EH (cell line): ENCODE results near the gene SELENON.

Experiments used
- DNase-seq: peaks from one replicate; pipeline ENCODE4 v3.0.0-alpha.2; 2015; ENCODE audit warnings: low read depth

Gene SELENON

DNA sequence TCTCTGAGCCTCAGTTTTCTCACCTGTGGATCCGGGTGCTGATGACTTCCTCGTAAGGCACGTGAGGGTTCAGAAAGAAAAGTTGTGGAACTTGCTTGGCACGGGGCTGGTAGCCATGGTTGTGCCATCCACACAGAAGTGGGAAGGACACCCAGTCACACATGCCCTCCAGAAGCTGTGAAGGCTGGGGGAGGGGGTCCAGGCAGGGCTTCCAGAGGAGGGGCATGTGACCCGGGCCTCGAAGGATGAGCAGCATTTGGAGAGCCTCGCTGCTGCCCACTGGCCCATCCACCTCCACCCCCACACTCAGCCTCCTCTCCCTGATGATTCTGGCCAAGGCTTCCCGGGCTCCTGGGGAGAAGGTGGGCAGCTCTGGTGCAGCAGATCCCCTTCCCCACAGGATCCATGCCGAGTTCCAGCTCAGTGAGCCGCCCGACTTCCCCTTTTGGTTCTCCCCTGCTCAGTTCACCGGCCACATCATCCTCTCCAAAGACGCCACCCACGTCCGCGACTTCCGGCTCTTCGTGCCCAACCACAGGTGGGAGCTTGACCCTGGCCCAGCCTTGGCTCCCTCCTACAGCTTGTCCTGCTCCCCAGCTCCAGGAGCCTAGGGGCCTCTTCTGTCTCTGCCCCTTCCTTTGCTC, 9.4 kb downstream of the SELENON start:
- DNase-seq: no peak

DNA sequence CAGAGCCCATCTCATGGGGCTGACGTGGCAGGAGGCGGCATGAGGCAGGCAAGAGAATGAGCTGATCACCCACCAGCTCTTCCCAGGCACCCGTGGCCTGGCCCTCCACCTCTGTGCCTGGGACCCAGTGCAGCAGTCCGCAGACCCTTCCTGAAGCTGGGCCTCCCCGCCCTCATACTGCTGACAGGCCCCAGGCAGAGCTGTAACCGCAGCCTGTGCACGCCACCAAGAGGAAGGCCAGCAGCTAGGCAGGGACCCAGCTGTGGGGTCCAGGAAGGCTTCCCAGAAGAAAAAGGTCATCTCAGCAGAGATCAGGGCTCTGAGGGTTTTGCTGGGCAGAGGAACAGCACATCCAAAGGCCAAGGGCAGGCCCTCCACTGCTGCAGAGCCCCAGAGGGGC, 9.9 kb downstream of the SELENON start:
- no peak for DNase-seq

DNA sequence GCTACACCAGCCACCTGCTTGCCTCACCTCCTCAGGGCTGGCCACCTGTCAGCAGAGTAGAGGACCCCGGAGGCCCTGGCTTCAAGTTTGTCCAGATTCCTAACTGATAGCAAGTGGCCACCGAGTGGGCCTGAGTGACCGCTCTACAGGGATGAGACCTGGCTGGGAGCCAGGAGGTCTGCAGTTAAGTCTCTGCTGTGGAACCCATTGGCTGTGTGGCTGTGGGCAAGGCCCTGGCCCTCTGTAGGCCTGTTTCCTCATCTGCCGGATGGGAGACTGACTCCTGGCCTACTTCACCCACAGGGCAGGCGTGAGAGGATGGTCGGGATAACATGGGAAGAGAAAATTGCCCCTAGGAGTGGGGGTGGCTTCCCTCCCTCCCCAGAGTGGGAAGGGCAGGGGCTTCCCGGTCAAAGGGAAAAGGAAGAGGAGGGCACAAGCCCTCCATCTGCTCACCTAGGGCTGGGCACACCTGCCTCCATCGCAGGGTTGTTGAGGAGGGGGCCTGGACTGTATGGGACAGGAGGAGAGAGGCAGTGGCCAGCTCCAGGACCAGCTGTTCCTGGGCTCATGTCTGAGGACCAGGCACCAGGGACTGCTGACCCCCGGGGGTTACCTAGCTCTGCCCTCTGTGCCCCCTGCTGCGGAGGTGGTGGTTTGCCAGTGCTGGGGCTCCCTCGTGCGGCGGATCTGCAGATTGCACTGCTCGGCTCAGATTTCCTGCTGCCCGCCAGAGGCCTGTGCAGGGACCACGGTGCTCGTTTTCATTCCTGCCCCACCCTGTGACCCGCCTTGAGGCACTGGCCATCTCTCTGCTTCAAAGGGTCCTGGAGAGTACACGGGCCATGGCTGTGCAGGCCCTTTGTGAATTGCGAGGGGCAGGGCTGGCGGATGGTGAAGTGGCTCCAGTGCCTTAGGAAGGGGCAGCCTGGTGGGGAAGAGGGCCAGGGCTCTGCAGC, 10.6 kb downstream of the SELENON start:
- peak; percentile 59 for DNase-seq

DNA sequence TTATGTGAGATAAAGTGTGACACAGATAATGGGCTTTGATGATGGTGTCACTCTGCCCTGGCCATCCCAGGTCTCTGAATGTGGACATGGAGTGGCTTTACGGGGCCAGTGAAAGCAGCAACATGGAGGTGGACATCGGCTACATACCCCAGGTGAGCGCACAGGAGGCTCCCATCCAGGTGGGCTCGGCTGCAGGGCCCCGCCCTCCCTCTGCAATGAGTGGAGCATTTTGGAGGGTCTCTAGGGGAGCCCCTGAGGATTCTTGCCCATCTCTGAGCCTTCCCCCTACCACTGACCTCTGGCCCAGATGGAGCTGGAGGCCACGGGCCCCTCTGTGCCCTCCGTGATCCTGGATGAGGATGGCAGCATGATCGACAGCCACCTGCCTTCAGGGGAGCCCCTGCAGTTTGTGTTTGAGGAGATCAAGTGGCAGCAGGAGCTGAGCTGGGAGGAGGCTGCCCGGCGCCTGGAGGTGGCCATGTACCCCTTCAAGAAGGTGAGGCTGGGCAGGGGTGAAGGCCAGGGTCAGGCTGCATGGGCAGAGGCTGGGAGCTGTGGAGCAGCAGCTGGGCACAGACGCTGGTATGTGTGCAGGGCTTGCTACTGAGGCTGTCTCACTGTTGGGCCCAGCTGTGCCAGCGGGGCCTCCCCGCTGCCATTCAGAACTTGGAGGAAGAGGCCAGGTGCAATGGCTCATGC, 11.5 kb downstream of the SELENON start:
- DNase-seq: no peak

DNA sequence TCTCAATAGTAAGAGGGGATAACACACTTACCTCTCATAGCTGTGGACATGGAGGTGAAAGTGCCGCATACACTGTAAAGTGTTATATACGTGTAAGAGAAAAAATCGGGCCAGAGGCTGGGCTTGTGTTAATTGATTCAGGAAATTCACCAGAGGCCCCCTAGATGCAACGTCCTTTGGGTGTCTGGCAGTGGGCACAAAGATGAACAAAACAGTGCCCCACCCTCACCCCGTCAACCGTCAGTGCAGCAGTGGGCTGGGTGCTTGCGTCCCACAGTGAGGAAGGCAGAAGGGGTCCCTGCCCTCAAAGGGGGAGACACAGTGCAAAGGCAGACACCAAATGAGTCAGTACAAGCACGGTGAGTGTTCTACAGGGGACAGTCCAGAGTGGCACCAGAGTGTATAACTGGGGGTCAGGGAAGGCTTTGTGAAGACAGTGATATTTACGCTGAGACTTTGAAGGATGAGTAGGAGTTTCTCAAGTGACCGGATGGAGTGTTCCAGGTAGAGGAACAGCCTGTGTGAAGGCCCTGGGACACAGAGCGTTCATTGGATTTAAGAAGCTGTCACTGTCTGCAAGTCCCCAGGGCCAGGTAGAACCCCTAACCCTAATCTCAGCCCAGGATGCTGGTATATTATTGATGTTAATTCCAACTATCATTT, 13.2 kb downstream of the SELENON start:
- no peak for DNase-seq

DNA sequence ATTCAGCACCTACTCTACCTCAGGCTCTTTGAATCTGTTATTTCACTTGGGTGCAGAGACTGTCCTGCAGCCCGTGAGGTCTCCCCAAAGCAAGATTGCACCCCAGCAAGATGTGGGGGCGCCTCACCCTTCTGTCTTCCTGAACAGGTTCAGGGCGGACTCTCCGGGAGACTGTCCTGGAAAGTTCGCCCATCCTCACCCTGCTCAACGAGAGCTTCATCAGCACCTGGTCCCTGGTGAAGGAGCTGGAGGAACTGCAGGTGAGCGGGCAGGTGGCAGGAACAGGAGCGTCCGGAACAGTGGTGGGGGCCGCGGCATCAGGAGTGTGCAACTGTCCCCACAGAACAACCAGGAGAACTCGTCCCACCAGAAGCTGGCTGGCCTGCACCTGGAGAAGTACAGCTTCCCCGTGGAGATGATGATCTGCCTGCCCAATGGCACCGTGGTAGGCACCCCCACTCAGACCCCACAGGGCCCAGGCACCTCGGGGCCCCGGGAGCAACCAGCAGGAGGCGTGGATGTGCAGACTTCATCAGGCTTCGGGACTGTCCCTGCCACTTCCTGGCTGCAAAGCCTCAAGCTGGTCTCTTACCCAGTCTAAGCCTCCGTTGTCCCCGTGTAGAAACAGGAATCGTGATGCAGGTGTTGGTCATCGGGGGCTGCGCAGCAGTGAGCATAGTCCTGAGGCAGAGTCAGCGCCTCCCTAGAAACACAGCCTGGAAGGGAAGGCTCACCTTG, 13.9 kb downstream of the SELENON start:
- no peak for DNase-seq

DNA sequence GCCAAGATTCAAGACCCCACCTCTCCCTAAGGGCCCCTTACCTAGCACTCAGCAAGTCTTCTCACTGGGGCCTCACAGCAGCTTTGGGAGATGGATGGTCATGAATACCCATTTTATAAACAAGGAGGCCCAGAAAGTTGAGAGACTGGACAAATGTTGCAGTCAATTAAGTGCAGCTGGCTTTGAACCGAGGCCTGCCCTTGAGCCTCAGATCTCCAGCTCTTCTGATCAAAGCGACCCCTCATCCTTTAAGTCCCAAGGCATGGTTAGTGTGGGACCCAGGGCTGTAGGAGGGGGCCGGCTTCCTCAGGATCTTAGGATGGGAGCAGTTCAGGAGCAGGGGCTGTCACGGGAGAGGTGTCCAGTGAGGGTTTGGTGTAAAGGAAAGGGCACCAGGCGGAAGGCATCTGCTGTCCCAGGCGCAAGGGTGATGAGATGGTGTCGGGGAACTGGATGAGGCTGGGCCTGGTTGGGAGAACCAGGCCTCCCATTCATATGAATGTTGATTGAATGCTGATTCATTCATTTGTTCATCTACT, 14.6 kb downstream of the SELENON start:
- no peak for DNase-seq

DNA sequence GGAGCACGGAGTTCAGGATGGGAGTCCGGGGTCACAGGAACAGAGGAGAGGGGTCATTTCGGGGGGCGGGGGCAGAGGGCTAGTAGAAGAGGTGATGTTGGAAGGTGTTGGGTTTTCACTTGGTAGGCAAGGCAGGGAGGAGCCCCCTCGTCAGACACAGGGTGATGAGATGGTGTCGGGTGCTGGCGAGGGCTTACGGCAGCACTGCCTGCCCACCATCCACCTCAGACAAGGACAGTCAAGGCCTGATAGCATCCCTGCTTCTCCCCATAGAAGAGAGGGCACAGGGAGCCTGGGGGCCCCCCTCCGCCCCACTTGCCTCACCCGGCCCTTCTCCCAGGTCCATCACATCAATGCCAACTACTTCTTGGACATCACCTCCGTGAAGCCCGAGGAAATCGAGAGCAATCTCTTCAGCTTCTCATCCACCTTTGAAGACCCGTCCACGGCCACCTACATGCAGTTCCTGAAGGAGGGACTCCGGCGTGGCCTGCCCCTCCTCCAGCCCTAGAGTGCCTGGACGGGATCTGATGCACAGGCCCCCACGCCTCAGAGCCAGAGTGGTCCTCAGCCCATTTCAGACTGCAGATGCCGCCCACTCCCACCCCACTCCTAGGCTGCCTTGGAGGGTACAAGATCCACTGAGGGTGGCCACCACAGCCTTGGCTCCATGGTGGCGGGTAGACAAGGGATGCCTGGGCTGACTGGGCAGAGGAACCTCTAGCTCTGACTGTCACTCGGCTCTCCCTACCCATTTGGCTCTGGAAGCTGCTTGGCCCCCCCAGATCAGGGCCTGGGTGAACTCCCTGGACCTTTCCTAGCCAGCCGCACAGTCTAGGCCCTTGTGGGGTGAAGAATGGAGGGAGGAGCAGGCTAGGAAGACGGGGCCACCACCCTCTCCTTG, 15.5 kb downstream of the SELENON start:
- DNase-seq: no peak

DNA sequence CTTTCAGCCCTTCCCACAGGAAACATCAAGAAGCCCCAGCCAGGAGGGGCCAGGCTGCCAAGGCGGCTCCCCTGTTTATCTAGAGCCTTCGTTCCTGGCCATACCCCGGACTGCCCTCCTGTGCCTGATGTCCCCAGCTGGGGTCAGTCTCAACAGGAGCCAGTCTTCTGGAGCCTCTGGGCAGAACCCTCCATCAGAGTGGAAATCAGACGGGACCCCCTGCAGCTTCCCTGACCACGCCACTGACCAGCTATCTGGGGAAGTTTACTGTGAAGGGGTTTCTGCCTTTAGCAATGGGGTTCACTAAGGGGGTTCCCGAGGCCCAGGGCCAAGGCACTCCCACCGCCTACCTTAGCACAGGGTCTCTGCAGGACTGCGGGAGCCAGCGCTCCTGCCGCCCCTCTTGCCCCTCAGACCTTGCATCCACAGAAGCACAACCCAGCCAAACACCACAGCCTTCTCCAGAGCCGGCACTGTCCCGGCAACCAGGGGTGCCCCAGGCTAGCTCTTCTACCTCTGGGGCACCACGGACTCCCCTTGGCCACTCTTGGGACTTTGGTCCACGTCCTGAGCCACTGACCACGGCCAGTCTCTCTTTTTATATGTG, 16.2 kb downstream of the SELENON start:
- DNase-seq: no peak

DNA sequence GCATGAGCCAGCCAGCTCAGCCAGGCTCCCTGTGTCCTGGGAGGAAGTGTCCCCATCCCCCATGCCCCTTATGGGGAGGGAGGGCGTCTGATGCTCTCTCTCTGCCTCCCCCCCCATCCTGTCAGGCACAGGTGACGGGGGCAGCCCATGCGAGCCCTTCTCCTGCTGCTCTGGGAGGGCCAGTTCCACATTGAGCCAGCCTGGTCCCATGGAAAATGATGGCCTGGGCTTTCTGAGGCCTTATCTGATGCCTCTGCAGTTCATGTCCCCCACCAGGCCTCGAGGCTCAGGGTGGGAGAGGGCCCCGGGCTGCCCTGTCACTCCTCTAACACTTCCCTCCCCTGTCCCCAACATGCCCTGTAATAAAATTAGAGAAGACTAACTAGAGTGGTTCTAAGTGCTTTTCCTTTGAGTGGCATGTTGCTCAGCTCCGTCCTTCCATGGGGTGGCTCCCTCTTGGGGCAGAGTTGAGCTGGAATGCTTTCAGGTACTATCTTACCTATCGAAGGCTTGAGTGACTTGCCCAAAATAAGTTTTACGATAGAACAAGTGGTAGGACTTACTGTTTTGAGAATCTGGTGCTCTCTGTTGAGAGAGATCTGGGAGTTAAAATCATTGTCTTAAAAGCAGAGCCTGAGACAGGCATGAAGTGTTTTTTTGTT, 18.0 kb downstream of the SELENON start:
- no peak for DNase-seq

DNA sequence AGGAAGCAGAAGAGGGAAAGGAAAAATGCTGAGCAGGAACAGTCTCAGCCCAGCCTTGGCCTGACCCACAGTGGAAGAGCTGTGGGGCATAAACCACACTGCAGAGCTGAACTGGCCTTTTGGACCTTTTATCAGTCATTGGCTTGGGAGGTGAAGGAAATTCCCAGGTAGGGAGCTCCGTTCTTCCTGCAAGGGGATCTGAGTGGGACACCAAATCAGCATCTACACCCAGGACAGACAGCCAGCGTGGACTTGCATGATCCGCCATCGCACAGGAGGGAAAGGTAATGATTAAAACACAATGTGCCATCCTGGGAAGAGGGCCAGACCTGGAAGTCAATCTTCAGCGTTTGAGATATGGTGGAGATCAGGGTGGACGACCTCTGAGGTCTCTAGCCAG, 18.6 kb downstream of the SELENON start:
- DNase-seq: no peak

DNA sequence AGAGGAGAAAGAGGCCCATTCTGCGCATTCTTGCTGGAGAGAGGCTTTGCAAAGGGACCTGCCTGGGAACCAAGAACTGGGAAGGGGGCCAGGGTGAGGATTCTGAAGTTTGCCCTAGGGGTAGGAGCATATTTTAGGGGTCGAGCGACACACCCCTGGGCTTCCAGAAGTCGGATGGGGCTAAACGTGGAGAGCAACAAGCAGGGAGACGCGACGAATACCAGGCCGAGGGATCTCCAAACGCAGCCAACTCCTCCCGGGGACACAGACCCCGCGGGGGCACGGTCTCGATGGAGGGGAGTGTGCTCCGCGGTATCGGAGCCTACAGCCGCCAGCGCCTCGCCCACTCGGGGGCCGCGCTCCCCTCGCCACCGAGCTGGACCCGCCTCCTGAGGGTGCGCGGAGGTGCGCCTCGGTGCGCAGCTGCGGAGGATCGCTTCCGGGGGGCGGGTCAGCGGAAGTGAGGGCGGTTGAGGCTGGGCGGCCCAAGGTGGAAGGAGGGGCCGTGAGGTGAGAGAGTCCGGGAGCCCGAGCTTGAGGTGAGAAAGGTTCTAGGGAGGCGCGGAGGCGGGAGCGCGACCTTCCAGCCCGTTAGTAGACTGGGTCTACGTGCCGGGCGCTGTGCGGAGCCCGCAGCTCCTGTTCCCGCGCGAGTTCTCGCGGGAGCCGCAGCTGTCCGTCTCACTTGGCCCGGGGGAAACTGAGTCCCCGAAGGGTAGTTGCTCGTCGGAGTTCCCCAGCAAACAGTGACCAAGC, 19.7 kb downstream of the SELENON start, which contains the start of gene MTFR1L:
Gene MTFR1L (plus strand): TSS at position 464 of the 756 bp plus-strand sequence. CDS start 3,151 bp downstream, outside the sequence.
- DNase-seq: peak; percentile 77

DNA sequence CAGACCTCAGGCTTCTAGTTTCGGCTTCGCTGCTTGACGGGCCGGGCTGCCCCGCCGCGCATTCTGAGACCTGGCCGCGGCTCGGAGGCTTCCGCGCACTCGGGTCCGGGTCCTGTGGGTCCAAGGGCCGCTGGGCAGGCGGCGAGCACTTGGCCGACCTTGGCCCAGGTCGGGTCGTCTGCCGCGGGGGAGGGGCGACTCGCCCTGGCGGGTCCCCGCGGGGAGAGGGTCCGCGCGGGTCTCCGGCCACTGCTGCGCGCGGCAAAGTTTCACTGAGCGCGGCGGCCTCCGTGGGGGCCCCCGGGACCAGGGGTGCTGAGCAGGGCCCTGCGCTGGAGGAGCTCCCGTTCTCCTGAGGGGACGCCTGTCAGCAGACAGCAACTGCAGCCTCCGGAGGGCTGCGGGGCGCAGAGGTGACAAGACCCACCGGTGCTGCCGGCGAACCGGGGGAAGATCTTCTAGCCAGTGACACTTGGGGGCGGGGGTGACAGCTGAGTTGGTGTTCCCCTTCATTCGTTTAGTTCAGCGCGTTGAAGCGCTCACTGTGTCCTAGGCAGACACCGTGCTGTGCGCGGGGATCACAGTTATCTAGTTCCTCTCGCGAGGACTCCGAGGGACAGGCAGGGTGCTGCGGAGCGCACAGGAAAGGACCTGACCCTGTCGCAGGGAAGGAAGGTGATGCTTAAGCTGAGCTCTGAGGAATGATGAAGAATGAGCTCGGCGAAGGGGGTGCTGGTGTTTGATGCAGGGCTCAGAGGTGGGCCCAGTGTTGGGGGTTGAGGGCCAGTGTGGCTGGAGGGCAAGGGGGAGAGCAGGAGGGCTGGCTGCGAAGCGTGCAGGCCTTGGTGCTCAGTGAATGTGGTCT, 20.5 kb downstream of the SELENON start:
- peak; percentile 80 for DNase-seq

DNA sequence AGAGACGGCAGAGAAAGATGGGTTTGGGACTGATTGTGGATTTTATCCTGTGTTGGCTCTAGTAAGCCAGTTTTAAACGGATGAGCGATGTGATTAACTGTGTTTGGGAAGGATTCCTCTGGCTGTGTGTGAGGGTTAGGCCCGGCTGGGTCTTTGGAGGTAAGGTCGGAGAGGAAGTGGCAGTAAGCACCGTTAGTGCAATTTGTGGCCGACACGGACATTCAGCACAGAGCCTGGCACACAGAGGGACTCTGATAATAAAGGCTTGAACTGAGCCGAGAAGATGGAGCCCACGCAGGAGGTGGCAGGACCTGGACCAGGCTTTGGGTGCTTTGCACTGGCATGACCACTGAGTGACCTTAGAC, 21.1 kb downstream of the SELENON start:
- no peak for DNase-seq

DNA sequence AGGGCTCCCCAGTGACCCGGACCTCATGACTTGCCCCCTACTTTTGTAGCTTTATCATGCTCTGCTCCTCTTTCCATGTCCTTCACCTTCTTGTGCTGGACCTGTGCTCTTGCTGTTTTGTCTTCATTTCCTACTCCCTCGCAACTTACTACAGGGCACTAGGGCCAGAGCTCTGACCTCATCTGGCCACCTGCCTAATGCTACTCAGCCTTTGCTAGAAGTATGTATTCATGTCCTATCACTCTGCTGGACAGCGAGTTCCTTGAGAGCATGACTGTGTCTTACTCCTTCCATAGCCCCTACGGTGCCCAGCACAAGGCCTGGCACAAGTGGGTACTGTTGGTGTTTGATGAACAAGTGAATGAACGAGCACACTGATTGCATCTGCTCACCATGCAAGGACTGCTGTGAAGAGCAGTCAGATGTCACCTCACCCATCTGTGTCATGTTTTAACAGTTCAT, 21.7 kb downstream of the SELENON start:
- DNase-seq: peak; percentile 44

DNA sequence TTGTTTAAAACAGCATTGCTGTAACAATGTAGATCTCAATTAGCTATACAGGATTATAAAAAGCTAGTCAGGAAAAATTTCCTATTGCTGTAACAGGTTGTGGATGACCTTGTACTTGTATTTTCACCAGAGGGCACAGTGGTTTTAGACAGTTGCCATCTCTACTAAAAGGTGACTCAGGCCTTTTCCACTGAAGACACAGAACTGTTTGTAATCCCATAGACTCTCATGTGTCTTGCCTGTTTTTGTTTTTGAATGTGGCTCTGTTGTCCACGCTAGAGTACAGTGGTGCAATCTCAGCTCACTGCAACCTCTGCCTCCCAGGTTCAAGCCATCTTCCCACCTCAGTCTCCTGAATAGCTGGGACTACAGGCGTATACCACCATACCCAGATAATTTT, 25.6 kb downstream of the SELENON start:
- no peak for DNase-seq

DNA sequence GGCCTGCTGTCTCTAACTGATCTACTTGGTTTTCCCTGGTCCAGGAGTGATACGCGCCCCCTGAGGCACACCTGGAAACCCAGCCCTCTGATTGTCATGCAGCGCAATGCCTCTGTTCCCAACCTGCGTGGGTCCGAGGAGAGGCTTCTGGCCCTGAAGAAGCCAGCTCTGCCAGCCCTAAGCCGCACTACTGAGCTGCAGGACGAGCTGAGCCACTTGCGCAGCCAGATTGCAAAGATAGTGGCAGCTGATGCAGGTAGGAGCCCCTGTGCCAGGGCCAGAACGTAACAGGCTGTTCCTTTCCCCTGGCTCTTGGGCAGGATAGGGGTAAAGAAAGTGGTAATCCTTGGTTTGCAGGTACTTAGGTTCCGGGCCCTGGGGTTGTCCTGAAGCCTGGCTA, 26.6 kb downstream of the SELENON start:
- no peak for DNase-seq
